NCI-H1048 (cell line): ENCODE measurements around the gene IL4R.
"Not testable (repeated sequence)": the region's sequence is repeated elsewhere in the genome, so short reads cannot be mapped to it uniquely, and the experiment has no call there.

Experiments
- DNase-seq: peaks from one replicate; lab custom pipeline; 2025; lab: John Stamatoyannopoulos, UW

The IL4R gene

GRCh38 chr16:27288313-27288712, 25.5 kb upstream of the IL4R start:
- DNase-seq, result not testable (repeated sequence)

- DNase-seq, result no peak
These were observed 24.1 kb upstream of the IL4R start for GRCh38 chr16:27289669-27290068.

- DNase-seq, result no peak
These were observed 23.2 kb upstream of the IL4R start for GRCh38 chr16:27290562-27290961.

- DNase-seq, result no peak
These were observed 22.7 kb upstream of the IL4R start for GRCh38 chr16:27291106-27291505.

GRCh38 chr16:27291722-27292240, 22.0 kb upstream of the IL4R start:
- no peak for DNase-seq

- no peak for DNase-seq
These were observed 20.4 kb upstream of the IL4R start for GRCh38 chr16:27293343-27293742.

GRCh38 chr16:27298132-27298531, 15.6 kb upstream of the IL4R start:
- no peak for DNase-seq

- no peak for DNase-seq
These were observed 12.4 kb upstream of the IL4R start for GRCh38 chr16:27301236-27301861.

- no peak for DNase-seq
These were observed 11.6 kb upstream of the IL4R start for GRCh38 chr16:27302126-27302525.

GRCh38 chr16:27303256-27304100, 10.3 kb upstream of the IL4R start:
- no peak for DNase-seq

GRCh38 chr16:27304102-27304501, 9.7 kb upstream of the IL4R start:
- DNase-seq, result no peak

- DNase-seq, result no peak
These were observed 8.7 kb upstream of the IL4R start for GRCh38 chr16:27304881-27305745.

- no peak for DNase-seq
These were observed 7.8 kb upstream of the IL4R start for GRCh38 chr16:27305839-27306442.

GRCh38 chr16:27308792-27309191, 5.0 kb upstream of the IL4R start:
- DNase-seq, result no peak

- DNase-seq, result no peak
These were observed 3.0 kb upstream of the IL4R start for GRCh38 chr16:27310576-27311447.

- DNase-seq, result no peak
These were observed 2.3 kb upstream of the IL4R start for GRCh38 chr16:27311448-27311830.

GRCh38 chr16:27311897-27312303, 1.9 kb upstream of the IL4R start:
- DNase-seq, result no peak

- no peak for DNase-seq
These were observed 973 bp upstream of the IL4R start for GRCh38 chr16:27312580-27313421.

GRCh38 chr16:27314161-27314723, 468 bp downstream of the IL4R start:
- no peak for DNase-seq

GRCh38 chr16:27314986-27315332, 1.2 kb downstream of the IL4R start:
- DNase-seq, result no peak
